GM19324 (cell line): ENCODE results near the gene ATP2C2.

Source experiments
- ATAC-seq: cut with Tn5 transposase; IDR thresholded peaks from one replicate; pipeline ENCODE4 v1.9.1; 2021; ENCODE audit warnings: mild to moderate bottlenecking, moderate library complexity; ENCODE audit not compliant: unreplicated experiment, low FRiP score

The ATP2C2 gene

DNA sequence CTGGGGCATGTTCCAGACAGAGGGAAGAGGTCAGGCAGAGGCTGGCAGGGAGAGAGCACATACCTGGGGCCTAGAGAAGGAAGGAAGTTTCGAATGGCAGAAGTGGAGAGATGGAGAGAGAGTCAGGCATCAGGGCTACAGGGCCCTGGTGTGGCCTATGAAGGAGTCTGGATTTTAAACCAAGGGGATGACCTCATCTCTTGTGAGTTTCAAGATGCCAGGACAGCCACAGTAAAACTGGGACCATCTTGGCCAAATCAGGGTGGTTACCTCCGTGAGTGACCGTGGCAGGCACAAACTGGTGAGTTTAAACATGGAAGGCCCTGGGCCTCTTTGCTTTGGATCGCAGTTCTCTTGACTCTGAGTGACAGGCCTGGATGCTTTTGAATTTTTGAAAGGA lies 7.6 kb upstream of the ATP2C2 start:
- ATAC-seq = no peak

DNA sequence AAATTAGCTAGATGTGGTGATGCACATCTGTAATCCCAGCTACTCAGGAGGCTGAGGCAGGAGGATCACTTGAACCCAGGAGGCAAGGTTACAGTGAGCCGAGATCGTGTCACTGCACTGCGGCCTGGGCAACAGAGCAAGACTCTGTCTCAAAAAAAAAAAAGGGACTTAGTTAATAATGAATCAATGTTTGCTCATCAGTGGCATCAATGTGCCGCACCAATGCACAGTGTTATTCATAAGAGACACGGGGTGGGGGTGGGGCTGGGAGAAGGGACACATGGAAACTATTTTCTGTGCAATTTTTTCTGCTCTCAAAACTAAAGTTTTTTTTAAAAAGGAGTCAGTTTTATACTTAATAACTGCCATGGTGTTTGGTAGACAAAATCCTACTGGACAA lies 6.8 kb upstream of the ATP2C2 start:
- ATAC-seq = no peak

DNA sequence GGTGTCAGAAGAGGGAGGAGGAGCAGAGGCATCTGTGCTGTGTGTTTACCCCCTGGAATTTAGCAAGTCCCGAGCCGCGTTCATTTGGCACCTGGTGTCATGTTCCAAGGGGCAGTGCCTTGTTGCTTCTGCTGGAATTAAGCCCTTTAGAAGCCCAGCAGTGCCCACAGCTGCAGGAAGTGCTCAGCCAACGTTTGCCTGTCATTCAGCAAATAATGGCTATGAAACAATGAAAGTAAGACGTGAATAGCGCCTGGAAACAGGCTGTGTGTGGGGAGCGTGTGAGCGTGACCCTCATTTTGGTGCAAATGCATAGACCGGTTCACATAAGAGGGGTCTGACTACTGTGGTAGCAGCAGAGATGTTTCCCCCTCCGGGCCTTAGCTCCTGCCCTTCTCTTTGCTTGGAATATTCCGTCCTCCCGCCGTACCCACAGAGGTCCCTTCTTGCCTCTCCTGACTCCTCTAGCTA lies 5.8 kb upstream of the ATP2C2 start:
- ATAC-seq = no peak

DNA sequence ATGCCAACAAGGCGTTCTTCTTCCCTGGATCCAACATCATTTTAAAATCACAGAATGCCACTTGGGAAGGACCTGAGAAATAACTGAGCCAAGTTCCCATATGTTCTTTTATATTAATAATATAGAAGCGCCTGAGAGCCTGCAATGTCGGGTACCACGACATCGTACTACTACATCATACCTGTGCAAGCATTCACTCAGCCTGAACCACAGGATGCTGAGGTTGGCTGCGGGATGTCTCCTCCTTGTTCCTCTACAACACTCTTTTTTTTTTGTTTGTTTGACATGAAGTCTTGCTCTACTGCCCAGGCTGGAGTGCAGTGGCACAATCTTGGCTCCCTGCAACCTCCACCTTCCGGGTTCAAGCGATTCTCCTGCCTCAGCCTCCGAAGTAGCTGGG lies 2.1 kb upstream of the ATP2C2 start:
- ATAC-seq = no peak

DNA sequence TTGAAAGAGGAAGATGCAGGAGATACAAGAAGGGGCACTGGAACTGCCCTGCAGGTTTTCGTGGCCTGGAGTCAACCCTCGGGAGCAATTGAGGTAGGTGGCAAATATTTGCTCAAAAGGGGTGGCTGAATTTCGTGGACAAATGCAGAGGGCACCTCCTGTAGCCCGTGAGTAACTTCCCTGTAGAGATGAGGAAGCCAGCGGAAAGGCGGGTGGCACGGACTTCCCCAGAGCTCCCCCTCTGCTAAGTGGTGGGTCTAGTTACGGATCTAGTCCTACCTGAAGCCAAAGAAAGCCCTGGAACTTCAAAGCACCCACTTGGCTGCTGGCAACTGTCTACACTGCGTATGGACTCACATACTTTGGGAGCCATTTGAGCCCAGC lies 1.0 kb upstream of the ATP2C2 start:
- ATAC-seq = no peak

DNA sequence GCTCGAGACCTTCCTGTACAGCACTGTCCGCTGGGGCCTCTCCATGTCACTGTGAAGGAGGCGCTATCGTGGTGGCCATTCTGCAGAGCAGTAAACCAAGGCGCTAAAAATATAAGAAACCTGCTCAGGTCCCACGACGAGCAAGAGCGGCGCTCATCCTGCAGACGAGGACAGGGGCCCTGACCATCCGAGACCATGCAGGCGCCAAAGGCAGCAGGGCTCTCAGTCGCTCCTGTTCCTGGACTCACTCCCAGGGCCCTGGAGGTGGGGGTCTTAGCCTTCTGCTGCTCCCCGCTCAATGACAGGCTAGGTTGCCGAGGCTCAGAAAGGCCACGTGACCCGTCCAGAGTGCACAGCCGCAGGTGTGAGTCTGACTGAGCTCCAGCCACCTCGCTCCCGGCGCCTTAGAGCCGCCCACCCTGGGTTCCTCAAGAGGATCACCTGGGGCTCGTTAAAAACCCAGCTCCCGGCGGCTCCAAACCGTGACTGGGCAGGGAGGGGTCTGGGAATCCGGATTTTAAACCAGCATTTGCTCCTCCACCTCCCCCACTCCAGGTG lies 509 bp upstream of the ATP2C2 start:
- ATAC-seq = no peak

DNA sequence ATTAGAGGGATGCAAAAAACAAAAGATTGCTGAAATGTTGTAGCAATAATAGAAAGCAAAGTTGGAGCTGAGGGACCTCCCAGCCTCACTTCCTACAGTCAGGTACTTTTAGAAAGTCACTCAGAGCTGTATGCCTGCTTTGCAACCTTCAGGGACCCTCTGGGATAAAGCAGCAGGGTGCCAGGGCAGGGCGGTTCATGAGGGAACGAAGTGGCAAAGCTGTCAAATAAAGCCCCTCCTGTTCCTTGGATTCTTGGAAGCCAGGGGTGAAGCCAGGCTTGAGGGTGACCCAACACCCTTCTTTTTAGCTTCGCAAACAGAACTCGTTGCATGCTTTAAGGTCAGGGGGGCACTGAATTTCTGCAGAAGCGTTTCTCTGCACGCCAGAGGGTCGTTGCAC lies 767 bp downstream of the ATP2C2 start:
- ATAC-seq = no peak

DNA sequence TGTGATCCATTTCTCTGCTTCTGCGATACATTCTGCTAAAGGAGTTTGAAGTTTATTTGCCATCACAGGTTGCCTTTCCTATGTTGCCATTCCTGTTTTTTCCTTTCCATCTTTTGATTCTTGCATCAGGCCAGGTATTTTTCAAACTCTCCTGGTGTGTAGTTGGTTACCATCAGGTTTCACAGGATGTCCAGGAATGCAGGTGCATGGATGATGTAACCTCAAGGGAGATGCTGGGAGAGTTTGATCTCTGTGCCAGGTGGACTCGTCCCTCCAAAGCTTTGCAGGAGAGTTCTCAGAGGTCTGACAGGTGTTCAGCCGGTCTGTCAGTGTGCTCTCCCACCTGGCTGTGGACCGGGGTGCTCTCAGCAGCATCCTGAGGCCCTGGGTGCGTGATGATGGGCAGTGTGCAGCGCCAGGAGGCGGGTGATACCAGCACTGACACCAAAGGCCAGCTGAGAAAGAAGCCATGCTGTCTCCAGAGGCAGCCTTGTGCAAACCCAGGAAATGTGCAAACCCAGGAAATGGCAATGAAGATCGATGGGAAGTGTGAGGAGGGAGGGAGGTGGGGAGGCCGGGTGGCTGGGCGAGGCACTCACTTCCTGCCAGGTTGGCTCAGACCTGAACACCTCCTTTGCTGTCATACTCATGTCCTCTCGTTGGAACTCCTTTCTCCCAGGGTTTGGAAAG lies 1.7 kb downstream of the ATP2C2 start:
- no peak for ATAC-seq

DNA sequence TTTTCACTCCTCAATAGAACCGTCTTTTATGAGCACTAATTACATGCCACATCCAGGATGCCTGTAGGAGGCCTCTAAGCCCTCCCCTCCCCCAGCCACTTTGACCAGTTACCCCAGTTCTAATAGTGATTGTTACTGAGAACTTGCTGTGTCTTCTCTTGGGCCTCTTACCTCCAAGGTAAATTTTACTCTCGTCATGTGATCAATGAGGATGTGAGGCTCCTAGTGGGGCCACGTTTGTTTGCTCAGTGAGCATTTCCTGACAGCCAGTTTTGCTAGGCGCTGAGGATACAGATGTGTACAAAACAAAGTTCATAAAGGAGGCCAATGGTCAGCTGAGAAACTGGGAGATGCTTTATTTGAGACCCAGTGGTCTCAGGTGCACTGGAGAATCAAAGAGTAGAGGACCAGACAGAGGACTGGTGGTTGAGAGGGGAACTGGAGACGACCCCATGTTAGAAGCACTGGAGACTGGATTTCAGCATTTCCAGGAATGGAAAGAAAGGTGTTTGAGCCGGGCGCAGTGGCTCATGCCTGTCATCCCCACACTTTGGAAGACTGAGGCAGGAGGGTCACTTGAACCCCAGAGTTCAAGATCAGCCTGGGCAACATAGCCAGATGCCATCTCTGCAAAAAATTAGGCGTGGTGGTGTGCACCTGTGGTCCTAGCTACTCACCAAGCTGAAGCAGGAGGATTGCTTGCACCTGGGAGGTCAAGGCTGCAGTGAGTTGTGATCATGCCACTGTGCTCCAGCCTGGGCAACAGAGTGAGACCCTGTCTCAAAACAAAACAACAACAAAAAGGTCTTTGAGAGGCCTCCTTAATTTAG lies 2.6 kb downstream of the ATP2C2 start:
- no peak for ATAC-seq

DNA sequence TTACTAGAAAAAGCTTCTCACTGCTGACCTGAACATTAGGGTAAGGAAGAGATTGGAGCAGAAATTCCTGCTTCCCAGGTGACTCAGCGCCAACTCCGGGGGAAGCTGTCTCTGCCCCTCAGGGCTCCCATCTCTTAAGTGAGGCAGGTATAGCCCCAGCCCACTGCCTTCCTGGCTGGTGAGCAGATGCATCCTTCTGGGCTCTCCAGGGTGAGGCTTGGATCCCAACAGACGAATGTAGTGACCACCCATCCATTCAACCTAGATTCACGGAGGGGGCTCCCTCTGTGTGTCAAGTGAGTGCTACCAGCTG lies 3.2 kb downstream of the ATP2C2 start:
- ATAC-seq = no peak

DNA sequence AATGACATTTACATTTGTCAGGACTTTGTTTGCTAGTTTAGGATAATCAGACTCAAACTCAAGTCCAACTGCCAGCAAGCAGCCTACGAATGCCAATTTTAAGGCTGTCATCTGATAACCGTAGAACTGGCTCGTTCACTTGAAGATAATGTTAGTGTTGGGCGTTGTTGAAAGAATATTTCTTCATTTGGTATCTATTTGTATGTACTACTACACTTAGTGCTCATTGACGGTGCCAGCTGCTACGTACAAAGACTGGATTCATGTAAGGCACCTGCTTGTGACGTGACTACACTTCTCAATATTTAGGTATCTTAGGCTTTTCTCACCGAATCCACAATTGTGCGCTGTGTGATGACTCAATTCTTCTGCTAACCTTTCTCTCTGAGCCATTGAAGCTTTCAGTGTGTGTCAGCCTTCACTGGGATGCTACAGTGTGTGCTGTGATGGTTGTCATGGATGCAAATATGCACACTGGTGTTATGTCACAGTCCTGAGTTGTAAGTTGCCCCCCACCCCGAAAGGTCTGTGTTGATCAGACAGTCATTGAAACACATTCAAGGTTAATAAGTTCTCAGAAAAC lies 5.7 kb downstream of the ATP2C2 start:
- ATAC-seq = no peak

DNA sequence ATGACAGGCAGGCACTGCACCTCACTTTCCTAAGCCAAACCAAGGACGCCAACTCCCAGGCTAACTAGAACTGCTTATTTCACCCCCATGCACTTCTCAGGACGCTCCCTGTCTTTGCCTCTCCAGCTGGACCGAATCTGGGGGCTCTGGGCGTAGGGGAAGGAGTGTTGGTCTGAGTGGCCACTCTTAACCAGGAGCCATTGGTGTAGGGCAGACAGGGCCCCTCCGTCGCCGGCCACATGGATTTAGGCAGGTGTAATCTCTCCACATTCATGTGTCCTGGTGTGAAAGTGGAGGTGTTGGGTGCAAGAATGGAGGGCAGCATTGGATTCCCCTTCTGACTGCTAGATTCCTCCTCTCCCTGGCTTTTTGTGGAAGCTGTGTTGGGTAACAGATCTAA lies 9.8 kb downstream of the ATP2C2 start:
- no peak for ATAC-seq

DNA sequence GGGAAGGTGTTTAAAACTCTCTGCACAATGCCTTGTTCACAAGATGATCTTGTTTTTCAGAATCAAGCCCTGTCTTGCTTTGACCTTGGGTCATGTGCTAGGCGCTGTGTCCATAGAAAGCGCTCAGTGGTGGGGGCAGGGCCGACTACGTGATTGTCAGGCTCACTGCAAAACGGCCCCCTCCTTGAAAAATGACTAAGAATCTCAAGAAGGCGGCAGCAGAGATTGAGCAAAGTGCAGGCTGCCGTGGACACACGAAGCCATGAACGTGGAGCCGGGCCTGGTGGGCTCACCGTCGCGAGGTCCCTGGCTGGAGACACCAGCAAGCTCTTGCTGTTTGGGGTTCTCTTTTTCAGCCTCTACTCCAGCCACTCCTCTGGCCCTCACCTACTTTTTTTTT lies 10.2 kb downstream of the ATP2C2 start:
- ATAC-seq = no peak

DNA sequence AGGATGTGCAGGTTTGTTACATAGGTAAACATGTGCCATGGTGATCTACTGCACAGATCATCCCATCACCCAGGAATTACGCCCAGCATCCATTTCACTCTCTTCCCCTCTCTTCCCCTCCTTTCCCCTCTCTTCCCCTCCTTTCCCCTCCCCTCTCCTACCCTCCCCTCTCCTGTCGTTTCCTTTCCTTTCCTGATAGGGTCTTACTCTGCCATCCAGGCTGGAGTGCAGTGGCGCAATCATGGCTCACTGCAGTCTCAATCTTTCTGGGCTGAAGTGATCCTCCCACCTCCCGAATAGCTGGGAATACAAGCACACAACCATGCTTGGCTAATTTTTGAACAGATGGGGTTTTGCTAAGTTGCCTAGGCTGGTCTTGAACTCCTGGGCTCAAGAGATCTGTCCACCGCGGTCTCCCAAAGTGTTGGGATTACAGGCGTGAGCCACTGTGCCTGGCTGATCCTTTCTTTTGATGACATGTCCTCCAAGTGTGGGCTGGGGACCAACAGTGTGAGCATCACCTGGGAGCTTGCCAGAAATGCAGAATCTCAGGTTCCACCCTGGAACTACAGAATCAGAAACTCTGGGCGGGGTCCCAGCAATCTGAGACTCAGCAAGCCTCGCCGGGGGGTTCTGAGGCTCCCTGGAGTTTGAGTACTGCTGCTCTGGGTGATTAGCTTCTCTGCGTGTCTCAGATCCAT lies 10.8 kb downstream of the ATP2C2 start:
- ATAC-seq = no peak

DNA sequence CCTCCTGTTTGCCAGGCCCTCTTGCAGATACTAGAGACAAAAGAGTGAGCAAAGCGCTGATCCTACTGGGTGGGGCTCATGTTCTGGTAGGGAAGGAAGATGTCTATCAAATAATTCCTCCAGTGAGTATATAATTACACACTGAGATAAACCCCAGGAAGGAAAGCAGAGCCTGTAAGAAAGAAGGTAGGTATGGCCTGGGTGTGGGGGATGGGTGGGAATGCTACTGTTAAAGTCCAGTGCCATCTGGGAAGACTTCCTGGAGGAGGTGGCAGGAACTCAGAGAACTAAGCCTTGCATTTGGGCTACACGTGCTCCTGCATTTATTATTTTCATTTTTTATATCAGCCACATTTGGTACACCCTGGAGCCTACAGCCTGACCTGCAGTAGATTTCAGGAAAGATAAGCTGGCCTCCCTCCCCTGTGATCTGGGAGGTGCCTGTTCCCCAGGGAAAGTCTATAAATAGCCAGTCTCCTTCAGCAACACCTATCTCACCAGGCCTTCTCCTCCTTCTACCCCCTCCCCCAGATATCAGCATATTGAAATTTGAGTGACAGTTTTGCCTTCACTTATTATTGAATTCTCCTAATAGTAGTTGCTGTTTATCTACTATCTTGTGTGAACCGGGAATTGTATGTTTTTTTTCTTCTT lies 11.5 kb downstream of the ATP2C2 start:
- ATAC-seq = no peak

DNA sequence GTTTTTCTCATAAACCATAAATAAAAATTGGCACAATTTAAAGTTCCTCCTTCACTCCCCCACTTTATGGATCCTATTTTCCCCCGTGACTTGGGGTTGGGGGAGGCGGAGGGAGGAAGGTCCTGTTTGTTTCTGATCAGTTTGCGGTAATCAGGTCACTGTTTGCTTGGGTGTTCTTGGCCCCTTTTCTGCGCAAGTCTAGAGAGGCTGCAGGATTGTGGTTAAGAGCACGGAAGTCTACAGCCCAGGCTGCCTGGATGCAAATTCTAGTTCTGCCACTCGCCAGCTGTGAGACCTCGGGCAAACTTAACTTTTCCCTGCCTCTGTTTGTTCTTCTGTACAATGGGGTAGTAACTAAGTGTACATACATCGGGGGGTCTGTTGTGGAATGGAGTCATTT lies 12.1 kb downstream of the ATP2C2 start:
- ATAC-seq = no peak

DNA sequence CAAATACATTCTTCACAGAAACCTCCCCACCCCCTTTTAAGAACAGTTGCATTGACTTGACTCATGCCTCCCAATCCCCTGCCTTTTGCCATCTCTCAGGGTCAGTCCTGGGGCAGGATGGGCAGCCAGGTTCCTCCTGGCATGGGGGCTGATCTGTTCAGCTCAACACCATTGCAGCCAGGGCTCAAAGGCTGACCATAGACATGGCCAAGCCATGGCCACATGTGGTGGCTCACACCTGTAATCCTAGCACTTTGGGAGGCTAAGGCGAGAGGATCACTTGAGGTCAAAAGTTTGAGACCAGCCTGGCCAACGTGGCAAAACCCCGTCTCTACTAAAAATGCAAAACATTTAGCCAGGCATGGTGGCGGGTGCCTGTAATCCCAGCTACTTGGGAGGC lies 14.1 kb downstream of the ATP2C2 start:
- ATAC-seq = no peak

DNA sequence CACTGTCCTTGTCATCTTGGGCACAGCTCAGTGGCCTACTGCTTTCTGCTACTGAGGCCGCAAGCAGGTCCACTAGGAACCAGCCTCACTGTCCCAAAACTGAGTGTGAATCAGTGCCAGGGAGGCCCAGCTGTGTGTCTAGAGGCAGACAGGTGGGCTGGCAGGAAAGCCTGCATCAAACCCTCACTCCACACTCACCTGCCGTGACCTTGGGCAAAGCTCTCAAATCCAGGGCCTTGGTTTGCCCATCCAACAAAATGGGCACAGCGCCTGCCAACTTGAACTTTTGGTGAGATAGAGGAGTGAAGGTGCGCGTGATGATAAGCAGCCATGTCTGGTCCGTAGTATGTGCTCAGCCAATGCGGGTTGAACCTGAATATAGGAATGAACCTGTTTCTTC lies 14.8 kb downstream of the ATP2C2 start:
- ATAC-seq = no peak

DNA sequence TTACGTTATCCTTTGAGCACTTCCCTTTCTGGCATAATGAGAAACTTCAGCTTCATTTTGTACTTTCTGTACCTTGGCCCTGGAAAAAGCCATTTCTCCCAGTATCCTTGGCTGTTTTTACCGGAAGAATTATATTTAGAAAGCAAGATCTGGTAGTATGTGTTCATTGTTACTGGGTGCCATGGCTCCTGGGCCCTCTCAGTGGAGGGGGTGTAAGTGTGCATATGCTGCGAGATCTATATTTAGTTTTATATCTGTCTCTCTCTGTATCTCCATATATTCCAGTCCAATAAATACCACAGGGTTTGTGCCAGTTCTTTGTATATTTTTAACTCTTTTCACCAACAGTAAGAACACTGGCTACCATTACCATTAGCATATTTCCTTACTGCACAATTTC lies 17.7 kb downstream of the ATP2C2 start:
- ATAC-seq = no peak

DNA sequence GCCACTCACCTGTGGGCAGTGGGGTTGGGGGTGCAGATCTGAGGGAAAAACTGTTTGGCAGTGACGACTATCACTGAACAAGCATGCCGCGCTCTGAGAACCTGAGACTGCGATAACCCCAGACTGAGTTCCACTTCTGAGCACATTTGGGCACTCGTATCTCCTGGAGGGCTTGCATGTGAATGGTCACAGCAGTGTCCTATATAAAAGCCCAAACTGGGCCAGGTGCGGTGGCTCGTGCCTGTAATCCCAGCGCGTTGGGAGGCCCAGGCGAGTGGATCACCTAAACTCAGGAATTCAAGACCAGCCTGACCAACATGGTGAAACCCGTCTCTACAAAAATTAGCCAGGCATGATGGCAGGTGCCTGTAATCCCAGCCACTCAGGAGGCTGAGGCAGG lies 18.7 kb downstream of the ATP2C2 start:
- ATAC-seq = no peak
